ENCODE data around the gene RTKN.
A peak's percentile ranks its signal among the peaks of the same experiment; 100 is the strongest.
"Not testable (repeated sequence)": the region's sequence is repeated elsewhere in the genome, so short reads cannot be mapped to it uniquely, and the experiment has no call there.

Gene RTKN

DNA sequence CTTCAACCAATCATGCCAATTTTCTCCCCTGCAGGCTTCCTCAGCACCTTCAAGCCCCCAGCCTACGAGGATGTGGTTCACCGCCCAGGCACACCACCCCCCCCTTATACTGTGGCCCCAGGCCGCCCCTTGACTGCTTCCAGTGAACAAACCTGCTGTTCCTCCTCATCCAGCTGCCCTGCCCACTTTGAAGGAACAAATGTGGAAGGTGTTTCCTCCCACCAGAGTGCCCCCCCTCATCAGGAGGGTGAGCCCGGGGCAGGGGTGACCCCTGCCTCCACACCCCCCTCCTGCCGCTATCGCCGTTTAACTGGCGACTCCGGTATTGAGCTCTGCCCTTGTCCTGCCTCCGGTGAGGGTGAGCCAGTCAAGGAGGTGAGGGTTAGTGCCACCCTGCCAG is 18.4 kb upstream of the RTKN start:
- DNase-seq (ENCODE audit: low read depth) = not testable (repeated sequence)

DNA sequence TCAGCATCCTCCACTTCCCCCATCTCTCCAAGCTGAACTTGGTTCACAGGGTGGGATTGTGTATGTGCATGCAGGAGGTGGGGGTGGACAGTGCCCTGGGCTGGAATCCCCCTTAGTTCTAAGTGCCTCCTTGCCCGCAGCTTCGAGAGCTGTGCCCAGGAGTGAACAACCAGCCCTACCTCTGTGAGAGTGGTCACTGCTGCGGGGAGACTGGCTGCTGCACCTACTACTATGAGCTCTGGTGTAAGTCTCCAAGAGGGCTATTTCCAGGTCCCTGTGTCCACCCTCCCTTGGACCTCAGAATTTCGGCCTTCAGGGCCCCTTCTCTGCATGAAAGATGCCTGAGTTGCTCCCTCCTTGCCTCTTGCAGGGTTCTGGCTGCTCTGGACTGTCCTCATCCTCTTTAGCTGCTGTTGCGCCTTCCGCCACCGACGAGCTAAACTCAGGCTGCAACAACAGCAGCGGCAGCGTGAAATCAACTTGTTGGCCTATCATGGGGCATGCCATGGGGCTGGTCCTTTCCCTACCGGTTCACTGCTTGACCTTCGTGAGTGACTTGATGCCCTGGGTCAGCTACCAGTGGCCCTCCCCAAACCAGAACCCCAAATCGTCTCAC is 17.9 kb upstream of the RTKN start:
- not testable (repeated sequence) for DNase-seq (ENCODE audit: low read depth)

GRCh38 chr2:74458938-74459363 is 17.2 kb upstream of the RTKN start:
- no peak for DNase-seq (ENCODE audit: low read depth)

DNA sequence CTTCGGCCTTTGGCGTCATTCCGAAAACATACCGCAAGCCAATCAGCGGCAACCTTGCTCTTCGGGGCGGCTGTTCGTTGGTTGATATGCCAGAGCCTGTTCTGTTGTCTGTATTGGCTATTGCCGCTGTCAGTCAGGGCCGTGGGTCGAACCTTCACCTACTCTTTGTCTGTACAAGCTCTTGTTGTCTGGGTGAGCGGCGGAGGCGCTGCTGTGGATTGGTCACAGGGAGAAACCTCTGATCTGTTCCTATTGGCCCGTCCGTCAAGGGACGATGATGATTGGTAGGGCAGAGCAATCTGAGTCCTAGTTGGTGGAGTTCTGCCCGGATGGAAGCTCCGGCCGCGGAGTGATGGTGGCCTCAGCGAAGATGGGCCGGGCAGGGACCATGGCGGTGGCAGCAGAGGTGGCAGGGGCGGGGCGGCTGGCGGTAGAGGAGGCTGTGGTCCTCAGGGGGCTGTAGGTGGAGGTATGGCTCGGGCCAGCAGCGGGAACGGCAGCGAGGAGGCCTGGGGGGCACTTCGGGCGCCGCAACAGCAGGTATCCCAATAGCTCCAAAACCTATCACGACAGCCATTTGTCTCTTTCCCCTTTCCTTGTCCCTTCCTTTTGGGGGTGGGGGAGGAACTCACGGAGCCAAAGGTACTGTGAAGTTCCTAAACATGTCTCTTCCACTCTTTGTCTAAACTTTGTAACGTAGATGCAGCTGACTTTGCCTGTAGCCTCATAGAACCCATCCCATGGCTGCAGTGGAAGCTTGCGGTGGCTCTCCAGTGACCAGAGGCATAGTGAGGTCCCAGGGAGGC is 16.6 kb upstream of the RTKN start, which contains the start of gene WBP1:
WBP1 (plus strand) TSS at position 307 of the 806 bp plus-strand sequence; CDS start at position 472, 165 bp downstream.
- DNase-seq (ENCODE audit: low read depth) = peak; percentile 80

GRCh38 chr2:74457549-74458131 is 15.9 kb upstream of the RTKN start:
- peak; percentile 65 for DNase-seq (ENCODE audit: low read depth)

GRCh38 chr2:74457129-74457548 is 15.4 kb upstream of the RTKN start:
- no peak for DNase-seq (ENCODE audit: low read depth)

- DNase-seq (ENCODE audit: low read depth) = peak; percentile 89
These were observed 13.1 kb upstream of the RTKN start, which contains the start of gene INO80B for GRCh38 chr2:74454654-74455511. Gene INO80B (plus strand): TSS chr2:74455087. CDS start chr2:74455117, 30 bp downstream.

- no peak for DNase-seq (ENCODE audit: low read depth)
These were observed 8.9 kb upstream of the RTKN start for GRCh38 chr2:74450570-74451190.

- no peak for DNase-seq (ENCODE audit: low read depth)
These were observed 7.0 kb upstream of the RTKN start for GRCh38 chr2:74448771-74449170.

DNA sequence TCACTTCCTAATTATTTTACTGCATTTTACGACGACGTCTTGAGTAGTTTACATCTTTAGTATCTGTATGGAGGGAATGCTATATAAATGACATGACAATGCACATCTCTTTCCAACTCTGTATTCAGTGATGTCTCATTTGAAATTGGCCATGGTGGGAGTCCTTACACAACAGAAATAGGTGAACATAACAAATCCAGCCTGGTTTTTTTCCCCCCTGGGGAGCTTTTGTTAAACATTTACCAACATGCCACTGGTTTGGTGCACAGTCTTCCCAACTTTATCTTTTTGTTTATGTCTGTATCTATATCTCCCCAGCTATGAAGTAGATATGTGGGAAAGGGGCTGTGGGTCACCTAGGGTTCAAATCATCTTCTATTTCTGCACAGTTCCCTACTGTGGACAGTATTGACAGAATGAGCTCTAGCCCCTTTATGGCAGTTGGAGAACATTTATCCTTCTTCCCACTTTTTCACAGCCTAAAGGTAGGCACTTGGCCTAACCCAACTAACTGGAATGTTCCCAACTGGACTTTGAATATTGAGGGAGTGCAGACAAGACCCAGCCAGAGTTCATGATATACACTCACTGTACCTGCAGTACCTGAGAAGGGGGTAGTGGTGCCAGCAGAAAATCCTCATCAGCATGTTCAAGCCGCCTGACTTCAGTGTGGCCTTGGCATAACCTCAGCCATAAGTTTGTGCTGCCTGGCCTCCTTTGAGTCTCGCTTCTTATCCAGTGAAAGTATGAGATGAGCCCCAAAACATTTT is 5.7 kb upstream of the RTKN start:
- no peak for DNase-seq (ENCODE audit: low read depth)

DNA sequence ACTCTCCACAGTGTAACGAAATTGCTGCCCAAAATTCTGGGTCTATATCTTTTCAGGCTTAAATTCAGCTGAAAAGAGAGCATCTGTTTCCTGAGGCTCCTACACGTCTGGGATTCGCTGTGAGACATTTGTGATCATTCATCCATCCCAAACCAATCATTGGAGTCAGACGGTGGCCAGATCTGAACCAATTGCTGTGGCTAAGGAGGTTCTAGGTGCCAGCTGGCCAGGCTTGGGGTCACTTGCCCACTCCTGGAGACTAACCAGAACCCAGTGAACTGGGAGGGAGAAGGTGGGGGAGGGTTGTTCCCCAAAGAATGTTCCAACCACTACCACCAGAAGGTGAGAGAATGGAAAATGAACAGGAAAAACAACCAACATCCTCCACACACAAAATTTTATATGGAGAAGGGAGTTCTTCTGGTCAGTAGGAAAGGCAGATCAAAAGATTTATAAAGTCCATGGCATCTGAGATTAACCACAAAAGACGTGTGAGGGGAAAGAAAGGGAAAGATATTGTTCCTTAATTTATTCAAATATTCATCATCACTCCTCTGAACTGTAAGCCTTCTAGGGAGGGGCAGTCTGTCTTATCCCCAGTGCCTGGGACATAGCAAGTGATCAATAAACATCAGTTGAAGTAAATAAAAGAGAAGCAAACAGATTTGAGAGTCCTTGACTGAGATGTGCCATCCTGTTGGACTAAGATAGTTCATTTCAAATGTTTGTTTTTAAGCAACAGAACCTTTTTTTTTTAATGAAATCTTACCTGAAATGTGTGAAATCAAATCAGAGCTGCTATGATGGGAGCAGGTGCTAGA is 3.0 kb upstream of the RTKN start:
- DNase-seq (ENCODE audit: low read depth) = no peak

- not testable (repeated sequence) for DNase-seq (ENCODE audit: low read depth)
These were observed 953 bp upstream of the RTKN start for GRCh38 chr2:74442483-74443297.

DNA sequence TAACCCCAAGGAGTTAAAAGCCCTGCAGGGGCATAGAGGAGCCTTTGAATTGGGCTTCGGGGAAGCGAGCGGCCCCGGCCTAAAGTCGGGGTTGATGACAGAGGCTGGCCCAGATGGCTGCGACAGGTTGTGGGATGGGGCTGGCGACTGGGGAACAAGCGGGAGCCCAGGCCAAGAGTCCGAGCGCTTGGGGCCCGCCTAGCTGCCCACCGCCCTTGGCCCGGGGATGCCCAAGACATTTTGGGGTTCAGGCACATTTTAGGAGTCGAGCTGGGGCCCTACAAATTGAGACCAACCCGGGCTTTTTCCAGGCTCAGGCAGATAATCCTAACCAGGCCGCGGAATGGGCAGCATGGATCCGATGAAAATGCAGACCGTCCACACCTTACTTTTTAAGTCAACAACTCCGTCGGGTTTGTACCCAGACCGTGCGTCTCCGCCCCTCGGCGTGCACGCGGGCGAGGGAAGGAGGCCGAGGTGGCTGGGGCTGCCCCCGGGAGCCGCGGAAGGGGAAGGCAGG is 507 bp downstream of the RTKN start:
- DNase-seq (ENCODE audit: low read depth) = no peak

- DNase-seq (ENCODE audit: low read depth) = no peak
These were observed 1.2 kb downstream of the RTKN start for GRCh38 chr2:74440378-74441169.

DNA sequence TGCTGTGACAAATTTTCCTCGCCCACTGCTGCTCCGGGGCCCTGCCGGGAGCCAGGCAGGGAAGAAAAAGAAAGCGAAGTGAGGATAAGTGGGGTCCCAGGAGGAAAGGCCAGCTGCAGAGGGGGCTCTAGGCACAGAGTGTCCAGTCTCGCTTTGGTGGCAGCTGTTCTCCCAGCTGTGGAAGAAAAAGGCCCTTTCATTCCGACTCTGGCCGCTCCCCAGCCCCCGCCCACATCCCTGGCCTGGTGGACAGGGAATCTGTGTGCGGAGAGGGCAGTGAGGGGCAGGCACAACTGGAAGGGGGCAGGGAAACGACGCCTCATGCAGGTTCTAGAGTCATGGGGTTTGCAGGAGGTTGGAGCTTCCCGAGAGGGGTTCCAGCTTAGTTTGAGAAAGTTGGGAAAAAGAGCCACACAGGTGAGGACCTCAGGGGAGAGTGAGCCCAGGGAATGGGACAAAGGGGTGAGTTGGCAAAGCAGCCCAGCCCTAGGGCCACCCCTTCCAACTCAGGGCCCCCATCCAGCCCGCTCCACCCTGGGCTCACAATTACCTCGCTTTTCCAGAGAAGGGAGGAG is 1.8 kb downstream of the RTKN start:
- DNase-seq (ENCODE audit: low read depth) = no peak

DNA sequence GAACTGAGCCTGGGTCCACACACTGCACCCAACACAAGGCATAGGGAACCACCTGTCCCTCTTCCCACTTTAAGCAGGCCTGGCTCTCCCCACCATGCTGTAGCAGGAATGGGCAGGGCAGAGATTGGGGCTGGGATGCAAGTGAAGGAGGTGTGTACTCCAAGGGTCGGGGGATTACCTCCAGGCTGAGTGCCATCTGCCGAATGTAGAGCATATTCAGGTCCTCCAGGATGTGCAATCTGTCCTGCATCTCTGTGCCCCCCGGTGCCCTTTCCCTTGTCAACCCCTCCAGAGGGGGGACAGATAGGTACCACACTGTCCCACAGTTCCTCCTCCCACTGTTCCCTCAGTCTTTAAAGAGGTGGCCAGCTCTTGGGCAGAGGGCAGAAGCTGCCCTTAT is 2.4 kb downstream of the RTKN start:
- no peak for DNase-seq (ENCODE audit: low read depth)

DNA sequence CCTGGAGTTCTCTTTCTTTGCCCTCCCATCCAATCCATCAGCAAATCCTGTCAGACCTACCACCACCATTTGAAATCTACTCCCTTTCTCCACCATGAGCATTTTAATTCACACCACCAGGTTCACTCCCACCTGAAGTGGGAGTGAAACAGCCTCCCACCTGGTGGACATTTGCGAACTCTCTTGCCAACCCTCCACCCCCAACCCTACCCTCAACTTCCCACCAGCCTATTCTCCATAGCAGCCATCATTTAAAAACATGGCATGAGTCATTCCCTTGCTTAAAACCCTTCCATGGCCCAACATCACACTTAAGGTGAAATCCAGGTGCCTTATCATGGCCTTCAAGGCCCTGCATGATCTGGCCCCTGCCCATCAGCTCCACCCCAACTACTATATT is 3.5 kb downstream of the RTKN start:
- no peak for DNase-seq (ENCODE audit: low read depth)

Data from stimulated activated CD8-positive, alpha-beta memory T cell treated with anti-CD3 and anti-CD28 coated beads, Interleukin-15, amount 100 ng/mL, for 24 hours (primary cell).